ENCODE data around the gene NSD1. TPM values are rescaled to one million over a fixed set of nuclear protein-coding genes. Genes with fewer than 3 reads are reported as not detected.

NSD1 gene
- total and polyA plus RNA-seq, 10 of the 15 experiments (the other 5 are each of a cell fraction or from before 2014, with no cell fraction given), result 7.0 to 57.9 (median 30.4) TPM

GRCh38 chr5:177133096-177133852, at the start of gene NSD1 (continued):
- TF ChIP-seq ZNF592 (IDR thresholded peaks at IDR 0.05) (0 out of 2 replicates have a peak, but pooled peaks have one; percentile 69), ZNF24 (IDR thresholded peaks at IDR 0.05) (no peak), MEF2B (IDR thresholded peaks at IDR 0.05; ENCODE audit: partially characterized antibody, poor library complexity, severe bottlenecking) (peak; percentile 77), POLR2AphosphoS2 (IDR thresholded peaks at IDR 0.05; ENCODE audit: low read depth, low read length) (no peak), BHLHE40 (IDR thresholded peaks at IDR 0.05; ENCODE audit: borderline replicate concordance in 1 of 2, low read depth in 2 of 2, low read length in 1 of 2) (peak; percentile 68 to 91; a peak in 3 of 4 replicates), KDM1A (IDR thresholded peaks at IDR 0.05; ENCODE audit: borderline replicate concordance) (no peak), E2F8 (IDR thresholded peaks at IDR 0.05; ENCODE audit: low read depth, partially characterized antibody) (no peak), CHD4 (IDR thresholded peaks at IDR 0.05) (no peak), MEF2A (IDR thresholded peaks at IDR 0.05; ENCODE audit: insufficient read depth, low read depth, low read length) (no peak), TCF3 (IDR thresholded peaks at IDR 0.05; ENCODE audit: borderline replicate concordance, insufficient read depth, low read depth, low read length) (no peak), ZBTB4 (CRISPR knock-in tag; IDR thresholded peaks at IDR 0.05) (no peak), SREBF2 (IDR thresholded peaks at IDR 0.05; ENCODE audit: low read length) (no peak), BMI1 (IDR thresholded peaks at IDR 0.05; ENCODE audit: borderline replicate concordance) (no peak), HDGF (IDR thresholded peaks at IDR 0.05) (peak; percentile 80; the same call in 1 of the 2 replicates)
- TF ChIP-seq, protein P1, sequence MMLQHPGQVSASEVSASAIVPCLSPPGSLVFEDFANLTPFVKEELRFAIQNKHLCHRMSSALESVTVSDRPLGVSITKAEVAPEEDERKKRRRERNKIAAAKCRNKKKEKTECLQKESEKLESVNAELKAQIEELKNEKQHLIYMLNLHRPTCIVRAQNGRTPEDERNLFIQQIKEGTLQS (IDR thresholded peaks at IDR 0.05; ENCODE audit: borderline replicate concordance, extremely low read depth, low read depth, low read length), result no peak
- TF ChIP-seq, protein P2, sequence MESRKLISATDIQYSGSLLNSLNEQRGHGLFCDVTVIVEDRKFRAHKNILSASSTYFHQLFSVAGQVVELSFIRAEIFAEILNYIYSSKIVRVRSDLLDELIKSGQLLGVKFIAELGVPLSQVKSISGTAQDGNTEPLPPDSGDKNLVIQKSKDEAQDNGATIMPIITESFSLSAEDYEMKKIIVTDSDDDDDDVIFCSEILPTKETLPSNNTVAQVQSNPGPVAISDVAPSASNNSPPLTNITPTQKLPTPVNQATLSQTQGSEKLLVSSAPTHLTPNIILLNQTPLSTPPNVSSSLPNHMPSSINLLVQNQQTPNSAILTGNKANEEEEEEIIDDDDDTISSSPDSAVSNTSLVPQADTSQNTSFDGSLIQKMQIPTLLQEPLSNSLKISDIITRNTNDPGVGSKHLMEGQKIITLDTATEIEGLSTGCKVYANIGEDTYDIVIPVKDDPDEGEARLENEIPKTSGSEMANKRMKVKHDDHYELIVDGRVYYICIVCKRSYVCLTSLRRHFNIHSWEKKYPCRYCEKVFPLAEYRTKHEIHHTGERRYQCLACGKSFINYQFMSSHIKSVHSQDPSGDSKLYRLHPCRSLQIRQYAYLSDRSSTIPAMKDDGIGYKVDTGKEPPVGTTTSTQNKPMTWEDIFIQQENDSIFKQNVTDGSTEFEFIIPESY (IDR thresholded peaks at IDR 0.05), result no peak
